HG03521 (cell line): ENCODE results near the gene CD160.
"Not testable (repeated sequence)": the region's sequence is repeated elsewhere in the genome, so short reads cannot be mapped to it uniquely, and the experiment has no call there.

Experiments
- ATAC-seq: cut with Tn5 transposase; IDR thresholded peaks from one replicate; pipeline ENCODE4 v1.9.1; 2021; ENCODE audit warnings: mild to moderate bottlenecking, moderate library complexity; ENCODE audit not compliant: unreplicated experiment

The CD160 gene, protein sequence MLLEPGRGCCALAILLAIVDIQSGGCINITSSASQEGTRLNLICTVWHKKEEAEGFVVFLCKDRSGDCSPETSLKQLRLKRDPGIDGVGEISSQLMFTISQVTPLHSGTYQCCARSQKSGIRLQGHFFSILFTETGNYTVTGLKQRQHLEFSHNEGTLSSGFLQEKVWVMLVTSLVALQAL

DNA sequence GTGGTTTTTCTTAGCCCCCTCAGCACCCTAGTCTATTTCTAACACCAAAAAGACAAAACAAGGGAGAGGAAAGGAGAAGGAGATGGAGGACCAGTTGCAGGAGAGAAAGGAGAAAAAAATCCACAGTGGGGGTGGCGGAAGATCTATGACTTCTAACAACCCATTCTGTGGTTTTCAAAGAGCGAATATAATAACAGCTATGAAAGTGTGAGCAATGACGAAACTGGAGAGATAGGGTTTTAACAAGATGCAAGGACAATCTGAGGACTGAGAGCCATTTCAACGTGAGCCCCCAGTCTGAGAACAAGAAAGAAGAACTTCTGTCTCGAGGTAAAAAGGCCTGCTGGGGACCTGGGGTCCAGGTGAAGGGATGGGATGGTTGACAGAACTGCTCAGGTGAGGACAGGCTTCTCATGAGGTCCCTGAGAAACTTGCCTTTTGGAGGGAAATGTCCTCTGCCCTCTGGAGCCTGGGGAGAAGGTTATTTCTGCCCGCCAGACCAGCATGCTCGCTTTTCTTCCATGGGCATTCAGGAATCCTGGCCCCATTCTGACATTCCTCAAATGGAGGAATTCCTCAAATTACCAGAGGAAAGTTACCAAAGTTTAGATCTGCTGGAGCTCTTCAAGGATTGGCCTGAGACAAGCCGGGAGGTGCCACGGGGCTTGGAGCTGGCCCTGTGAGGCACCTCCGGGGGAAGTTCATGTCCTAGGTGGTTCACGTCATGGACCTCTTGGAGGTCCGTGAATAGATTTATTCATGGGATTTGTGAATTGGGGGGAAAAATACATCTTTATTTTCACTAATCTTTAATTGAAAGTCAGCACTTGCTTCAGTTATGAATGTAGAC, at the start of gene CD160:
Gene CD160 (plus strand): TSS at position 270 of the 850 bp plus-strand sequence. CDS start 8,829 bp downstream, outside the sequence.
- no peak for ATAC-seq

DNA sequence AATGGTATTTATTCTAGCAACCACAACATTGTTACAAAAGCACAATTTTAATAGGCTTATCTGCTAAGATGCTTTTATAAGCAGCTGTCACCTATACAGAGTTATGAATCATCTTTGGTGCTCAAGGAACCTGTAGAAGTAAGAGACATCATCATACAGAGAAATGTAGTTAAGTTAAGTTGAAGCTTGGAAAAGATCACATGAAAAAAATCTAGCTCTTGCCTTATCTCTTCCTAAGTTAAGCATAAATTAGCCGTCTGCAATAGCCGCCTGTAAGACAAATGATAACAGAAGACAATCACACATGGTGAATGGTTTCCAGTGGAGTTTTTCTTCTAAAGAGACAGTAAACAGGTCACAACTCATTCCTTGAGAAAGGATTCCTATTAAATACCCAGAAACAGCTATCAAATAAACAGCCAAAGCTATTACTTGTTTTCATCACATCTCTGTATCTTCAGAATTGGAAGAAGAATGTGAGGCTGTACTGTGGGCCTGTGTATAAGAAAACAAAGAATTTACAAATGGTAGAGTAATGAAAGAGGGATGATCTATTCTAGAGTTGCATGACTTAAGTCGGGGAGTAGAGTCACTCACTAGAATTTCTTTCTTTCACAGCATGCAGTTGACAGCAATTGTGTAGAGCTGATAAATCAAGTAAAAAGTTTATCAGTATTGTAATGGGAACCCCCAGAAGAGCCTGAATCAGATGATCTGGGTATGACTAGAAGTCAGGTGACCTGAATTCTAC, 48.1 kb upstream of the CD160 start:
- ATAC-seq: not testable (repeated sequence)

DNA sequence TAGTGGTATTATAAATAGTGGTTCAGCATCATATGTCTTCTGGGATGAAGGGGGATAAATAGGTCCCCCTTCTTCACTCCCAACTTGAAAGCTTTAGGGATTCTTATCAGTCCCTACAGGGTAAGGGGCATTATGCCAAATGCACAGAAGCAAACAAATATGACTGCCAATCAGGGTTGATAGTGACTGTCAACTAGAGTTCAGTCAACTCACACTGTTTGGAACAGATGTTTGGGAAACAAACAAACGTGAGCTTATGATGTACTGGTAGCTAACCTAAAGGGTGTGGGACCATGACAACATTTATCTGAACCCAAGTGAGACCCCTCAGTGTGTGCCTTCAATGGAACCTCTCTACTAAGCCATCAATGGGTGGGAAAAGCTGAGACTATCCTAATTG, 46.1 kb upstream of the CD160 start:
- ATAC-seq: not testable (repeated sequence)

DNA sequence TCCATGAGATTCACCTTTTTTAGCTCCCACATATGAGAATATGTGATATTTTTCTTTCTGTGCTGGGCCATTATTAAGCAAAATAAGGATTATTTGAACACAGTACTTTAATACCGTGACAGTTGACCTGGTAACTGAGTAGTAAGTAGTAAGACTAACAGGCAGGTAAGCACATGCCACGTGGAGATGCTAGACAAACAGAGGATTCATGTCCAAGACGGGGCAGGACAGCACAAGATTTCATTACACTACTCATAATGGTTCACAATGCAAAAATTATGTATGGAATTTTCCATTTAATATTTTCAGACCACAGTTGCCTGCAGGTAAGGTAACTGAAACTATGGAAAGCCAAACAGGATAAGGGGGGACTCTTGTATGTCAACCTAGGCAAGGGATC, 34.4 kb upstream of the CD160 start:
- ATAC-seq: not testable (repeated sequence)

DNA sequence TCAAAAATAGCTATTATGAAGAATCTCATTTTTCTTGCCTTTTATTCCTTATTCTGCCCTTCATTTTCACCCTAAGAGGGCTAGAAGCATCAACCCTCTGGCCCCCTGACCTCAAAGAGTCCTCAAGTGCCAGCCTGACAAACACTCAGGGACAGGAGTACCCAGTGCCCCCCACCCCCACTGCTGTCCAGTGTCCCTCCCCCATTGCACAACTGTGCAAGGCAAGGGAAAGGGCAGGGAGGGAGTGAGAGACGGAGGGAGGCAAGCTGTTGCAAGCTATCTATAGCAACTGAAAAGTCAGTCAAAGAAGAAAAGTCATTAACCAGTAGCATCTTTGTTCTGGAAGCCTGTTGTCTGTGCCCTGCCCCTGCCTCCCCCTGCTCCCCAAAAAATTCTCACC, 33.2 kb upstream of the CD160 start:
- ATAC-seq: not testable (repeated sequence)

DNA sequence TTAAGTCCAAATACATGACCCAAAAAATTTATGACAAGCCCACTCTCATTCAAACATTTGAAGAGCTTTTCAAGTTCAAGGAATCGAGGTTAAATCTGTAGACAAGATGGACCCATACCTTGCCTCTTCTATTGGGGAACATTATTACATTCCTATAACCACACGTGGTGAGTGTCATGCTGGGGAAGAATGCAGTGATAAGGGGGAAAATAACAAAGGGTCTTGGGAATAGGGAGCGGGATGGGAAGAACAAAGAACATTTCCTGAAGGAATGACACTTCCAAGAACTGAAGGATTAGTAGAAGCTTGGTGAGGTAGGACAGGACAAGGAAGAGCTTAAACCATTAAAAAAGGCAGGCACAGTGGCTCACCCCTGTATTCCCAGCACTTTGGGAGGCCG, 31.0 kb upstream of the CD160 start:
- no peak for ATAC-seq

DNA sequence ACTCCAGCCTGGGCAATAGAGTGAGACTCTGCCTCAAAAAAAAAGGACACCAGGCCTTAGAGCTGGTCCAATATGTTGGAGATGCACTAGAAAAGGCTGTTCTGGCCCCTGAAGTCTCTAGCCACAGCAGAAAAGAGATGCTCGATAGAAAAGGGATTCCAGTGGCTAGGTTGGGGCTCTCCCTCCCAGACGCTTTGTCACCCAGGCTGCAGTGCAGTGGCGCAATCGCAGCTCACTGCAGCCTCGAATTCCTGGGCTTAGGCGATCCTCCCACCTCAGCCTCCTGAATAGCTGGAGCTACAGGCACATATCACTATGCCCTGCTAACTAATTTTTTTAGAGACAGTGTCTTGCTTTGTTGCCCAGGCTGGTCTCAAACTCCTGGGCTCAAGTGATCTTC, 30.4 kb upstream of the CD160 start:
- no peak for ATAC-seq

DNA sequence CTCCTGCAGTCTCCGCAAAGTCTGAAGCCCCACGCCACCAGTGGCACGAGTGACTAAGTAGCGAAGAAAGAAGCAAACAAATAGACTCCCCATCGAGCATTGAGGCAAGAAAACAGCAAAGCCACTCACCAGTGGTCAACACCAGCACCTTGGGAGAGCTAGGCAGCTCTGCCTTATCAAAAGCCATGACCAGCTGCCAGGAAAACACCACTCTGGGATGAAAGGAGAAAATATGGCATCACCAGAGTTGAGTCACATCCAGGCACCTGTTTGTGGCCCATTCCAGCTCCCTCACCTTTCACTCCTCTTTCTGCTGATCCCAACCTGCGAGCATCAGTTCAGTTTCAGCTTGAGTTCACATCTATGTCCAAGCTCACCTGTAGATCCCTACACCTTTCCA, 29.4 kb upstream of the CD160 start:
- no peak for ATAC-seq

DNA sequence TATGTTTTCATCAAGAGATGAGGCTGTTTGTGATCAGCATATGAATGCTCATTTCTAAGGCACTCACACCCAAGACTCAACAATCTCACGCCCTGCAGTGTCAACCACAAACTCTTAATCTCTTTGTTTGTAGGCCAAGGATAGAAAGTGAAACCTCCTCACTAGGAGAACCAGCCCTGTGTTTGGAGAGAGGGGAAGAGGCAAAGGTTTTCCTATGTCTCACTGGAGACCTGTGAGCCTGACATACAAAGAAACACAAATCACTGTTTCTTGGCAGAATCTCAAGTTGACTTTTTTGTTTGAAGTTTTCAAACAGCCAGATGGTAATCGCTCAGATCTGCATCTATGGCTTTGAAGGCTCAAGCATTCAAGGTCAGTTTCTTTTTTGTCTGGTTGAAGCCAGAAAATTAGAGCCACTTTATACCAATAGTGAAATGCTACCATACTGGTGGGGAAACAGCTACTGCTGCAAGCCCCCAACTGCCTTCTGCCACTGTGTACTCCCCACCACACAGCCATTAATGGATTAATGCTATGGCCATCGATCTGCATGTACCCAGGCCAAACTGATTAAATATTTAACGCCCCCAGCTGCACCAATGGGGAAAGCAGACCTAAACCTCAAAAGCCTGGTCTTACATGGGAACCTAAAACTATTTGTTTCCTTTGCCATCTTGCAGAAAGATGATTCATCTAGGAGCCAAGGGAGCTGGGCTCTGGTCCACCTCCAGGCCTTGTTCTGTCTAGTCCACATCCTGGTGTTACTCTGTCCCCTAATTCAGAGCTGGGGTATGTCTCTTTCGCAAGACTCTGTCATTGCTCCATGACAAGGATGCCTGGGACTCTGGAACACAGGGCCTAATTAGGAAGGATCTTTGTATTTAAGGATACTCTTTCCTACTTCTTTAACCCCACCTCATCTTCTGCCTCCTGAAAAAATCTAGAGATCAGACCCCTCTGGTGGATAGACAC, 28.4 kb upstream of the CD160 start:
- ATAC-seq: no peak

DNA sequence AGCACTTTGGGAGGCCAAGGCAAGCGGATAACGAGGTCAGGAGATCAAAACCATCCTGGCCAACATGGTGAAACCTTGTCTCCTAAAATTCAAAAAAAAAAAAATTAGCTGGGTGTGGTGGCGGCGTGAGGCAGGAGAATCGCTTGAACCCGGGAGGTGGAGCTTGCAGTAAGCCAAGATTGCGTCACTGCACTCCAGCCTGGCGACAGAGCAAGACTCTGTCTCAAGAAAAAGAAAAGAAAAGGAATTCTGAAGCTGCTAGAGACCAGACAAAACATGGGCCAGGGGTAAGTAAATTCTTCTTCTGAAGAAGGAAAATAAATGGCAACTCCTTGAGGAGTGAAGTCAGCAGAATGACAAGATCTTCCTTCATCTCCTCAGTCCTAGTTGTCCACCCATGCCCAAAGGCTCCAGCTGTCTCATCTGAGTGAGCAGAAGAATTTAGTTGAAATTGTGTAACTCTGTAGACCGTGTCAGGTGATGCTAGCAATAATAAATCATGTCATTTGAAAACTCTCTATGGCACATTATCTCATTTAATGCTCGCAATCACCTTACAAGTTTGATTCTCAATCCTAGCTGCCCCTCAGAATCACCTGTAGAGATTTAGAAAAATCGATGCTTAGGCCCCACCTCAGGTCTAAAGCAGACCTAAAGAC, 26.4 kb upstream of the CD160 start:
- no peak for ATAC-seq

DNA sequence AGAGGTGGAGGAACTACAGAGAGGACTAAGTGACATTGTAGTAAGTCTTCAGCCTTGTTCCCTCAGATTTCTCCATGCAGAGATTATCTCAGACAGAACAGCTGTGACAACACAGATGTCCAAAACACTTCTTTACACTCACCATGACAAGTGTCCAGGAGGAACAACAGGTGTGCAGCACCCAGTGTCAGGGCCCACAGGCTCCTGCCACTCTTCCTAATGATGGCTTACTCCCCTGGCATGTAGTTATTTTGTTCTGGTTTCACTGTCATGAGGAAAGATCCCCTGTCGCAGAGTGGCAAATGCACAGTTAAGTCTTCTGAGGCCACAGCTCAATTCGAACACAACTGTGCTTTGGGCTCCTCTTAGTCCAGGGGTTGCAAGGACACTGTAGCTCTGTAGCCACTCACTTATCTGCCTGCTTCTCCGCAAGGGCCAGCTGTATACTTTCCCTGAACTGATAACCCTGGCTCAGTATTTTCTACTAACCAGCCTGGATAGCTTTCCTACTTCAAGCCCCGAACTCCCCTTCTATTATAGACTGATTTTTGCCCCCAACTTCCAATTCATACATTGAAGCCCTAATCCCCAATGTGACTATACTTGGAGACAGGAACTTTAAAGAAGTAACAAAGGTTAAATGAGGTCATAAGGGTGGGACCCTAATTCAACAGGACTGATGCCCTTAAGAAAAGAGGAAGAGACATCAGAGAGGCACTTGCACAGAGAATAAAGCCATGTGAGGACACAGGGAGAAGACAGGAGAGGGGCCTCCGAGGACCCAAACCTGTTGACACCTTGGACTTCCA, 23.3 kb upstream of the CD160 start:
- ATAC-seq: no peak

DNA sequence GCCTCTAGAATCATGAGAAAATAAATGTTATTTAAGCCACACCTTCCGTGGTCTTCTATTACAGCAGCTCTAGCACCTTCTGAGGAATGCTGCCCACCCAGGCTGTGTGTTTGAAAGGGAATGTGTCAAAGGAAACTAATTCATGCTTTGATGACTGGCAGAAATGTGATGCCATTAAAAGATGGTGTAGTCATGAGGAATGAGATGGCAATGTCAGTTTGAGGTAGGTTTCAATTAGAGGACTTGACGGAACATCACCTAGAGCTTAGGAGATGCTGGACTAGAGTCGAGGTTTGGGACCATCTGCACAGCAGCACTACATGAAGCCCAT, 22.7 kb upstream of the CD160 start:
- ATAC-seq: no peak

DNA sequence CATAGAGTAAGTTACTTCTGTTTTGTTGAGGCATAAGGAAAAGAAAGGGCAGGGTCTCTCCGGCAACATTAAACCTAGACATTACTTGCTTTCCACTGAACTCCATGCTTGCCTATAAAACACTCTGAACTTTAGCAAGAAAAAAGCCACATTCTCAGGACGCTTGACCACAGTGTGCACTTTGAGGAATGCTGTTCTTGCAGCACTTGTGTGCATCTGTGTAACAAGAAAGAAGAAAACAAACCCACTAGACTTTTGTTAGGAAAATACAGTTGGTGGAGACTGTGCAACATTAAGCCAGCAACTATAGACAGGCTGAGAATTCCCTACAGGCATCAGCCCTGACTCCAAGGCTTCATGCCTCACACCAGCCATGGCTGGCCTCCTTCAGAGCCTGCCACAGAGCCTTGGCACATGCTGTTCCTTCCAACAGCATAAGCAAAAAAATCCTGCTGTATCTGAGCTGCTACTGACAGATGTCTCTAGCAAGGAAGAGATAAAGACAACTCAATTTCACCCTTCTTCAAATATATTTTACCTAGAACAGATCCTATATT, 17.9 kb upstream of the CD160 start:
- ATAC-seq: no peak

DNA sequence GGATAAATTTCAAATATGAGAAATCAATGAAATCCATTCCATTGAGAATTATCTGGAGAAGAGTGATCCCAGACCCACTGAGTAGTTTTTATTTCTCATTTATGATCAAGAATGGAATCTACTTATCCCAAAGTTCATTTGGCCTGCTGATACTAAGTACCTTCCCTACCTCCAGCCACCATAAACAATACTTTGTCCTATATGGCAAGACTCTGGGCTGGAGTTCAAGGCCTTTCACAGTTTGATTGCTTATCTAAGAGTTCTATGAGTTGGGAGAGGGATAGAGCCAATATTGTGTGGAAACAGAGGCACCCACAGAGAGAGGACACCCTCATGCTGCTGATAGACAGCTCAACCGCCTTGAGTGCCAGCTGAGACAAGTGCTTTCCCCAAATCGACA, 17.2 kb upstream of the CD160 start:
- ATAC-seq: no peak

DNA sequence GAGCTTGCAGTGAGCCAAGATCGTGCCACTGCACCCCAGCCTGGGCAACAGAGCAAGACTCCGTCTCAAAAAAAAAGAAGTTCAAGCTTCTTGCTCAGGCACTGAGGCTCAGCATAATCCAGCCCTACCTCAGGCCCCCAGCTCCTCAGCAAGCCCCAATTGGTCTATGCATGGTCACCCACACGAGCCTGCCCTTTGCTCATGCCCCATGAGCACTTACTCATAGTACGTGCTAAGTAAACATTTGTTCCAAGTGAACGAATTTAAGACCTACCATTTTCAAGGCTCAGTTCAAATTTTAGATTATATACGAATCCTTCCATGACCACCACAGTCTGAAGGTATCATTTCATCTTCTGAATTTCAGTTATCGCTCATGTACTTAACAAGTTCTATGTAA, 16.5 kb upstream of the CD160 start:
- no peak for ATAC-seq

DNA sequence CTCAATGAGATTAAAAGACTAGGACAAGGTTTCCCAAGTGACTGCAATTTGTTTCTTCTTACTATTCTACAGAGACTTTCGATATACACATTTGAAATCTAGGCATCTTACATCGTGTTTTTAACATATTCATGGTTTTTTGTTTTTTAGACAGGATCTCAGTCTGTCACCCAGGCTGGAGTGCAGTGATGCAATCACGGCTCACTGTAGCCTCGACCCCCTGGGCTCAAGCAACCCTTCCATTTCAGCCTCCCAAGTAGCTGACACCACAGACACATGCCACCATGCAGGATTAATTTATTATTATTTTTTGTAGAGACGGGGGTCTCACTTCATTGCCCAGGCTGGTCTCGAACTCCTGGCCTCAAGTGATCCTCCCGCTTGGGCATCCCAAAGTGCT, 13.7 kb upstream of the CD160 start:
- ATAC-seq: no peak

DNA sequence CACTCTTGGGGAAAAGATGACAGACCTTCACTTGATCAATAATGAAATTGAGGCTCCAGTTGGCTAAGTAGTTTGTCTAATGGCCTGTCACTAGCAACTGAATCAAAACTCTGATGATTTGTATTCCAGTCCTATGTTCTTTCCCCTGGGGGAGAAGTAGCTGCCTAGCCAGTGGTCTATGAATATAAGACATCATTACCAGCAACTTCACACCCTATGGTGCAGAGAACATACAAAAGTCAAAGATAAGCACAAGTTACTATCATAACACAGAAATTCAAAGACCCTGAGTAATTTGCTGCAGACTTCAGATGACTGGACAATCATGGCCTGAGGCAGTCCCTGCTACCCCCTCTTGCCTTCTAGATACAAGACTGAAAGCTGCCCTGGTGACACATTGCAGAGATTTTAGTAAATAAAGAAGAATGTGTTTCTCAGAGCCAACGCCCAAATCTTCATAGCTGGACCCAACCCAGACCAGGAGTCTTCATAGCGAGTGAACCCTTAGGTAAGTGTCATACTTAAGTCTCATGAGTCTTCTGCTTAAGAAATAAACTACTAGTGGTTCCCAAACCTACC, 13.1 kb upstream of the CD160 start:
- no peak for ATAC-seq

DNA sequence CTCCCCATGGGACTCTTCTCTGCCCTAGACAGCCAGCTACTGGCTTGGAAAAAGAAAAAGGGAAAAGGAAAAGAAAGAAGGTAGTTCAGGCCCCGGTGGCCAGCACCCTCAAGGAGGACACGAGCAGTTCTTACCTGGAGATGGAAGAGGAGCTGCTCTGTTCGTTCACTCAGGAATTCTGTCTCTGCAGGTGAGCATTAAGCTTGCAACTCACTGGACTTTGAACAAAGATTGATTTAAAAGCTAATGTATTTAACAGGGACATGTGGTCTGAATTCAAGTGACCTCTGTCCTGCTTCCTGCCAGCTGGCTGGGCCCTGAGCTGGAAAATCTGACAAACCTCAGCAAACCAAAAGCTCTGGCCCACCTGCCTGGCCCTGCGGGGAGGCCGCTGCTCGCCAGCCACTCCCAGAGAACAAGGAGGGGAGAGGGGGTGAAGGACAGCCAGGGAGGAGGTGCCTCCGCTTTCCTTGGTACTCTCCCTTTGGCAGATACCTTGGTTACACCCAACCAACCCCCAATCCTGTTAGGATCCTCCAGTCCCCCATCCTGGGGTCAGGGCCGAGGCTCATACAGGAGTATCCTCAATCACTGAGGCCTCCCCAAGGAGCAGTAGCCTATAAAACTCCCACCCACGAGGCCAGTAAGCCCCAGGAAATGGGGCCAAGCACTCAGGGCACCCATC, 12.0 kb upstream of the CD160 start, which contains the start of gene PDZK1:
Gene PDZK1 (minus strand): TSS at position 186 of the 685 bp plus-strand sequence. CDS start 19,347 bp downstream, outside the sequence.
- ATAC-seq: no peak
